Sigmoid colon (tissue), 7 donors: ENCODE data around the gene COL8A1. TPM values are rescaled to one million over a fixed set of nuclear protein-coding genes. Genes with fewer than 3 reads are reported as not detected.

ENCODE experiments used
- DNase-seq: peaks from one replicate; pipeline ENCODE4 v3.0.0-alpha.2; 2019
- H3K27ac ChIP-seq, 4 donors: fragments of 200-600 bp; sonication (generic); one replicate each; pipeline ENCODE4 v1.5.1; 2016 to 2019; ENCODE audit warnings: mild to moderate bottlenecking in 1 of 4
- H3K27me3 ChIP-seq, 3 donors: fragments of 200-600 bp; sonication (generic); one replicate each; pipeline ENCODE4 v1.5.1; 2019; ENCODE audit warnings: mild to moderate bottlenecking in 1 of 3
- H3K36me3 ChIP-seq, 4 donors: fragments of 200-600 bp; sonication (generic); one replicate each; pipeline ENCODE4 v1.5.1; 2016 to 2019
- H3K4me1 ChIP-seq, 4 donors: fragments of 200-600 bp; sonication (generic); one replicate each; pipeline ENCODE4 v1.5.1; 2017 to 2019
- H3K4me3 ChIP-seq, 4 donors: fragments of 200-600 bp; sonication (generic); one replicate each; pipeline ENCODE4 v1.5.1; 2017 to 2019; ENCODE audit warnings: mild to moderate bottlenecking in 2 of 4, moderate library complexity in 1 of 4
- H3K9me3 ChIP-seq, 4 donors: fragments of 200-600 bp in 3 of 4; sonication (generic) in 3 of 4; one replicate each; pipeline versions ENCODE4 v1.5.1 to v1.6.1; 2013 to 2019
- CTCF ChIP-seq, 4 experiments: fragments of 450-650 bp in 3 of 4; fragments of 200-600 bp in 1 of 4; IDR thresholded peaks; one replicate each; pipeline ENCODE4 v1.5.1; 2016 to 2019; ENCODE audit warnings: antibody characterized with exemption in 4 of 4, mild to moderate bottlenecking in 3 of 4, moderate library complexity in 2 of 4
- EP300 ChIP-seq, 4 donors: sonication (generic); formaldehyde crosslinking; IDR thresholded peaks; one replicate each; pipeline ENCODE4 v1.6.1; 2017; ENCODE audit warnings: antibody characterized with exemption in 4 of 4
- POLR2A ChIP-seq, 2 donors: fragments of 450-650 bp; IDR thresholded peaks; one replicate each; pipeline ENCODE4 v1.6.1; 2016; ENCODE audit warnings: antibody characterized with exemption in 2 of 2, mild to moderate bottlenecking in 2 of 2, moderate library complexity in 2 of 2
- POLR2AphosphoS5 ChIP-seq, 4 donors: sonication (generic); formaldehyde crosslinking; IDR thresholded peaks; one replicate each; pipeline ENCODE4 v1.6.1; 2017; ENCODE audit warnings: antibody characterized with exemption in 4 of 4
- WGBS, 2 donors: extraction: QIAGEN DNeasy Blood & Tissue Kit; methylation state at CpG; one replicate each; pipeline ENCODE4 v1.1.7; 2013; 5-methylcytosine and 5-hydroxymethylcytosine counted together
- intact Hi-C: fragments of 100-400 bp; cut with DNase I; formaldehyde crosslinking; loops from one replicate; pipeline ENCODE4 v1.15.1; 2023
- polyA plus RNA-seq, 3 donors: library from polyadenylated mRNA; stranded (reverse); fragments of 200-250 nt; gene quantifications; one replicate each; pipeline ENCODE4 v1.2.3, GENCODE V29; 2013
- total RNA-seq, 4 donors: library from RNA; depleted of rRNA; stranded (reverse); fragments of >200 nt; gene quantifications; one replicate each; pipeline ENCODE4 v1.1.0, GENCODE V29; 2016
- donor health status: healthy with polysubstance abuse.
- donor health status: Bipolar disorder and iron deficiency.
- donor health status: healthy.

COL8A1 gene
- total and polyA plus RNA-seq, 7 donors = 0.23 to 39.6 (median 15.3) TPM

GRCh38 chr3:99780749-99781148 is 142.4 kb downstream of the COL8A1 start:
- intact Hi-C loops = no loop called here
- Histone ChIP-seq H3K4me1 (no peaks in the 10 kb centered on the region), H3K27ac (no peak overlapping the region), H3K9me3 (no peaks in the 10 kb centered on the region), H3K27me3 (no peaks in the 10 kb centered on the region), H3K36me3 (no peaks in the 10 kb centered on the region), H3K4me3 (no peak overlapping the region)
- TF ChIP-seq EP300 (IDR thresholded peaks at IDR 0.05) = no peak
- no peak for TF ChIP-seq CTCF (IDR thresholded peaks at IDR 0.05)
- no peak for TF ChIP-seq POLR2A (IDR thresholded peaks at IDR 0.05)
- no peak for TF ChIP-seq POLR2AphosphoS5 (IDR thresholded peaks at IDR 0.05)
- DNase-seq = no peak
- 50 to 56% methylated on average over 3 of the region's 3 CpGs for WGBS, 2 donors

- no peaks in the 10 kb centered on the region for H3K4me1 ChIP-seq
- no peaks in the 10 kb centered on the region for H3K27me3 ChIP-seq
- no peak overlapping the region for H3K4me3 ChIP-seq
- H3K36me3 ChIP-seq = no peaks in the 10 kb centered on the region
- 73 to 75% methylated on average over 3 of the region's 3 CpGs for WGBS, 2 donors
- DNase-seq = no peak
- no peak for TF ChIP-seq CTCF (IDR thresholded peaks at IDR 0.05)
- TF ChIP-seq POLR2A (IDR thresholded peaks at IDR 0.05) = no peak
- no peak for TF ChIP-seq POLR2AphosphoS5 (IDR thresholded peaks at IDR 0.05)
- TF ChIP-seq EP300 (IDR thresholded peaks at IDR 0.05) = no peak
- intact Hi-C loops = no loop called here
- no peak overlapping the region for H3K27ac ChIP-seq
- no peaks in the 10 kb centered on the region for H3K9me3 ChIP-seq
Observed at GRCh38 chr3:99781761-99782160, 143.4 kb downstream of the COL8A1 start.

- intact Hi-C loops = no loop called here
- Histone ChIP-seq H3K27me3 (no peaks in the 10 kb centered on the region), H3K27ac (no peak overlapping the region), H3K36me3 (no peaks in the 10 kb centered on the region), H3K4me3 (no peak overlapping the region), H3K9me3 (no peaks in the 10 kb centered on the region), H3K4me1 (peaks cover 0 to 3% (median 1%) of the 10 kb centered on the region in 4 donors)
- WGBS, 2 donors = 66 to 72% methylated on average over 5 of the region's 5 CpGs
- DNase-seq = no peak
- TF ChIP-seq POLR2AphosphoS5 (IDR thresholded peaks at IDR 0.05) (no peak), CTCF (IDR thresholded peaks at IDR 0.05) (no peak), EP300 (IDR thresholded peaks at IDR 0.05) (no peak), POLR2A (IDR thresholded peaks at IDR 0.05) (no peak)
Observed at GRCh38 chr3:99783011-99783573, 144.7 kb downstream of the COL8A1 start.

- no peaks in the 10 kb centered on the region for H3K9me3 ChIP-seq
- no peak overlapping the region for H3K4me3 ChIP-seq
- TF ChIP-seq EP300 (IDR thresholded peaks at IDR 0.05) (no peak), CTCF (IDR thresholded peaks at IDR 0.05) (peak in 3 of 4 experiments; percentile 27 to 62 (median 58))
- WGBS, 2 donors = 25 to 29% methylated on average over 3 of the region's 3 CpGs
- H3K36me3 ChIP-seq = no peaks in the 10 kb centered on the region
- H3K27ac ChIP-seq = no peak overlapping the region
- H3K27me3 ChIP-seq = no peaks in the 10 kb centered on the region
- DNase-seq = no peak
- peaks cover 0 to 15% (median 6%) of the 10 kb centered on the region in 4 donors for H3K4me1 ChIP-seq
- intact Hi-C loops = no loop called here
Observed at GRCh38 chr3:99789011-99789721, 150.8 kb downstream of the COL8A1 start.
